Parathyroid adenoma (tissue), 2 donors: ENCODE measurements around the gene NUP98.

Source experiments
- H2AFZ ChIP-seq: fragments of 300-600 bp; sonication (generic); one replicate; pipeline ENCODE4 v1.7.0; 2017; ENCODE audit warnings: antibody characterized with exemption, mild to moderate bottlenecking
- H3K27ac ChIP-seq: fragments of 300-600 bp; sonication (generic); one replicate; pipeline ENCODE4 v1.7.0; 2017
- H3K27me3 ChIP-seq: fragments of 300-600 bp; sonication (generic); one replicate; pipeline ENCODE4 v1.7.0; 2017; ENCODE audit warnings: low read length; ENCODE audit not compliant: control insufficient read depth, insufficient read depth
- H3K36me3 ChIP-seq: fragments of 300-600 bp; sonication (generic); one replicate; pipeline ENCODE4 v1.7.0; 2017; ENCODE audit warnings: low read length; ENCODE audit not compliant: control insufficient read depth, insufficient read depth
- H3K4me1 ChIP-seq: fragments of 300-600 bp; sonication (generic); one replicate; pipeline ENCODE4 v1.7.0; 2017; ENCODE audit warnings: control low read depth
- H3K4me2 ChIP-seq: fragments of 300-600 bp; sonication (generic); one replicate; pipeline ENCODE4 v1.7.0; 2017; ENCODE audit warnings: low read length
- H3K4me3 ChIP-seq: fragments of 300-600 bp; sonication (generic); one replicate; pipeline ENCODE4 v1.7.0; 2017; ENCODE audit warnings: low read depth, low read length
- H3K79me2 ChIP-seq: fragments of 300-600 bp; sonication (generic); one replicate; pipeline ENCODE4 v1.7.0; 2017; ENCODE audit warnings: control low read depth
- H3K9ac ChIP-seq: fragments of 300-600 bp; sonication (generic); one replicate; pipeline ENCODE4 v1.7.0; 2017; ENCODE audit warnings: mild to moderate bottlenecking
- H3K9me3 ChIP-seq: fragments of 300-600 bp; sonication (generic); one replicate; pipeline ENCODE4 v1.7.0; 2017; ENCODE audit warnings: low read length; ENCODE audit not compliant: control insufficient read depth
- CTCF ChIP-seq: fragments of 300-600 bp; sonication (generic); IDR thresholded peaks from one replicate; pipeline ENCODE4 v1.7.0; 2017; ENCODE audit warnings: antibody characterized with exemption, mild to moderate bottlenecking
- donor health status: primary hyperparathyroidism.

Gene NUP98

GRCh38 chr11:3700410-3700809 is 96.9 kb downstream of the NUP98 start:
- H3K4me2 ChIP-seq, result no peak overlapping the region
- TF ChIP-seq CTCF, result no peak
- no peak overlapping the region for H3K9ac ChIP-seq
- H3K36me3 ChIP-seq, result no peaks in the 10 kb centered on the region
- no peak overlapping the region for H2AFZ ChIP-seq
- H3K79me2 ChIP-seq, result no peaks in the 10 kb centered on the region
- H3K4me3 ChIP-seq, result no peak overlapping the region
- H3K9me3 ChIP-seq, result no peaks in the 10 kb centered on the region
- no peak overlapping the region for H3K27ac ChIP-seq
- H3K27me3 ChIP-seq, result no peaks in the 10 kb centered on the region
- H3K4me1 ChIP-seq, result no peaks in the 10 kb centered on the region

- H3K36me3 ChIP-seq, result no peaks in the 10 kb centered on the region
- no peak for TF ChIP-seq CTCF
Observed at GRCh38 chr11:3686751-3687150, 110.6 kb downstream of the NUP98 start.

GRCh38 chr11:3685923-3686322 is 111.4 kb downstream of the NUP98 start:
- H3K9ac ChIP-seq, result no peak overlapping the region
- H3K27me3 ChIP-seq, result no peaks in the 10 kb centered on the region
- H3K9me3 ChIP-seq, result no peaks in the 10 kb centered on the region
- no peaks in the 10 kb centered on the region for H3K4me1 ChIP-seq
- no peak overlapping the region for H3K4me3 ChIP-seq
- no peak for TF ChIP-seq CTCF
- H3K4me2 ChIP-seq, result no peak overlapping the region
- H3K27ac ChIP-seq, result no peak overlapping the region
- no peak overlapping the region for H2AFZ ChIP-seq
- H3K36me3 ChIP-seq, result no peaks in the 10 kb centered on the region
- H3K79me2 ChIP-seq, result no peaks in the 10 kb centered on the region

More at GRCh38 chr11:3686751-3687150, 110.6 kb downstream of the NUP98 start:
- Histone ChIP-seq H3K4me2 (no peak overlapping the region), H2AFZ (no peak overlapping the region), H3K4me1 (no peaks in the 10 kb centered on the region), H3K27me3 (no peaks in the 10 kb centered on the region), H3K9me3 (no peaks in the 10 kb centered on the region), H3K27ac (no peak overlapping the region), H3K79me2 (no peaks in the 10 kb centered on the region), H3K4me3 (no peak overlapping the region), H3K9ac (no peak overlapping the region)

- Histone ChIP-seq H3K27ac (no peak overlapping the region), H2AFZ (no peak overlapping the region), H3K9me3 (no peaks in the 10 kb centered on the region), H3K4me3 (no peak overlapping the region), H3K4me2 (no peak overlapping the region), H3K79me2 (no peaks in the 10 kb centered on the region), H3K36me3 (no peaks in the 10 kb centered on the region), H3K4me1 (no peaks in the 10 kb centered on the region), H3K27me3 (no peaks in the 10 kb centered on the region), H3K9ac (no peak overlapping the region)
- TF ChIP-seq CTCF, result no peak
Observed at GRCh38 chr11:3684819-3685172, 112.6 kb downstream of the NUP98 start.

- H3K79me2 ChIP-seq, result no peaks in the 10 kb centered on the region
- H3K4me2 ChIP-seq, result no peak overlapping the region
- no peak overlapping the region for H3K9ac ChIP-seq
- no peak overlapping the region for H2AFZ ChIP-seq
- H3K36me3 ChIP-seq, result no peaks in the 10 kb centered on the region
- no peak overlapping the region for H3K27ac ChIP-seq
- no peaks in the 10 kb centered on the region for H3K9me3 ChIP-seq
- no peaks in the 10 kb centered on the region for H3K27me3 ChIP-seq
- H3K4me3 ChIP-seq, result no peak overlapping the region
- no peaks in the 10 kb centered on the region for H3K4me1 ChIP-seq
- no peak for TF ChIP-seq CTCF
Observed at GRCh38 chr11:3684129-3684818, 113.1 kb downstream of the NUP98 start.
